ENCODE measurements around the gene ZNF579.
"Not testable (repeated sequence)": the region's sequence is repeated elsewhere in the genome, so short reads cannot be mapped to it uniquely, and the experiment has no call there.

Gene ZNF579

GRCh38 chr19:55537741-55538111 is 42.9 kb downstream of the ZNF579 start:
- no peak for DNase-seq

GRCh38 chr19:55536951-55537740 is 43.5 kb downstream of the ZNF579 start, which contains the start of gene SBK2:
Gene SBK2 (minus strand): TSS chr19:55537133. CDS start chr19:55536294, 839 bp downstream.
- DNase-seq, result no peak

DNA sequence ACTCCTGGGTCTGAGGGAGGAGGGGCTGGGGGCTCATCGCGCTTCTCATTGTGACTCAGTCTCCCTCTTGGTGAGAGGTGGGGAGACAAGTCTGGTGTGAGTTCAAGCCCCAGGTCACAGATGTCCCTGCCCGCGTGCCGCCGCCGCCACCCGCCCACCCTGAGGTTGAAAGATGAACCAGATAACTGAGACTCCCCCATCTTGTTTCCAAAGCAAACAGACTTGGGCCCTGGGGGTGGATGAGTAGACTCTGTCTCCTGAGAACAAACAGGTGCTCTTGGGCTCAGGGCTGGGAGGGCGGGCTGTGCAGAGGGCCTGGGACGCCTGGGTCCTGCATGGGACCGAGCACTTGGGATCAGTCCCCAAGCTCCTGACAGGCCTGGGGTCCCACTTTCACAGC is 44.3 kb downstream of the ZNF579 start:
- DNase-seq, result no peak

- DNase-seq, result no peak
Measured at GRCh38 chr19:55535965-55536350, 44.7 kb downstream of the ZNF579 start.

DNA sequence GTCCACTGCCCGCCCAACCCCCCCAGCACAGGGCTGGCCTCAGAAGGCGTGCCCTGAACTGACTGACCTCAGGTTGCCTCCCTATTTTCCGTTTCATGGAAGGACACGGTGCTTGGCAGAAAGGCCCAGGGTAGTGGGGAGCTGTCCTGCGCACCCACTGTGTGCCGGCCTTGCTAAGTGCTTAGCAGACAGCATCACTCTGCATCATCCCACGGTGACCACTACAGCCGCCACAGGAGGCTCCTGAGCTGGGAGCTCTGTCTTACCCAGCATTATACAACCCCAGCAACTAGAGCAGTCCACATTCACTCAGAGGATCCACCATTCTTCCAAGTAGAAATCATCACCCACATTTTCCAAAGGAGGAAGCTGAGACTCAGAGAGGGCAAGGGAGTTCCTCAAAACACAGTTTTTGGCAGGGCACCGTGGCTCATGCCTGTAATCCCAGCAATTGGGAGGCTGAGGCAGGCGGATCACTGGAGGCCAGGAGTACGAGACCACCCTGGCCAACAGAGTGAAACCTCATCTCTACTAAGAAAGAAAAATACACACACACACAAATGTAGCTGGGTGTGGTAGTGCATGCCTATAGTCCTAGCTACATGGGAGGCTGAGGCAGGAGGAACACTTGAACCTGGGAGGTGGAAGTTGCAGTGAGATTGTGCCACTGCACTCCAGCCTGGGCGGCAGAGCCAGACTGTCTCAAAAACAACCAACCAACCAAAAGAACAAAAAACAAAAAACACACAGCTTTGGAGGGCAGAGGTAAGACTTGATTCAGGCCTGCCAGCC is 45.3 kb downstream of the ZNF579 start:
- DNase-seq, result no peak

- not testable (repeated sequence) for DNase-seq
Measured at GRCh38 chr19:55534280-55534679, 46.4 kb downstream of the ZNF579 start.

GRCh38 chr19:55530996-55531395 is 49.7 kb downstream of the ZNF579 start:
- DNase-seq, result no peak

- DNase-seq, result no peak
Measured at GRCh38 chr19:55529636-55530234, 50.9 kb downstream of the ZNF579 start.

DNA sequence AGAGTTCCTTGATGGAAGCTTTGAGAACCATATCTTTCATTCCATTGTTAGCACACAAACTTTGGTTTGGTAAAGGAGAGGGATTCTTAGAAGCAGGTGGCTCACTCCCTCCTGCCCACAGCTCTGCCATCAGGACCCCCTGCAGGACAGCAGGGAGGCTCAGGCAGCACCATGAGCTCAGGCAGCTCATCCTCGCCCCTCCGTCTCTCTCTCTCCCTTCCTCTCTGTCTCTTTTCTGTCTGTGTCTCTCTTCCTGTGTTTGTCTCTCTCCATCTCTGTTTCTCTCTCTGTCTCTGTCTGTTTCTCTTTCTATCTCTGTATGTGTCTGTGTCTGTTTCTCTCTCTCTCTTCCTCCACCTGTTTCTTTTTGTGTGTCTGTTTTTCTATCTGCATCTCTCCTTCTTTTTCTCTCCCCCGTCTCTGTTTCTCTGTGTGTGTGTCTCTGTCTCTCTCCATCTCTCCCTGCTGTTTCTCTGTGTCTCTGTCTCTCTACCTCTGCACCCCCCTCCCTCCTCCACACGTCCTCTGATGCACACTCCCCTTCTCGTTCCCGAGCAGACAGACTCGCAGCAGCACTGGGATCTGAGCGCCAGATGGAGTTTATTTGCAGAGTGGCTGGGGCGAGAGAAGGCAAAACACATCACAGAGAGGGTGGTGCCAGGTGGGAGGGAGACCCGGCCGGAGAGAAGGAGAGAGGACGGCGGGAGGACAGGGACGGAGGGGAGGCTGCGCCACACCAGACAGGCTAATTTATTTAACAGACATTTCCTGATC is 52.4 kb downstream of the ZNF579 start:
- no peak for DNase-seq

- no peak for DNase-seq
Measured at GRCh38 chr19:55527197-55528029, 53.2 kb downstream of the ZNF579 start.
